OCI-LY7 (cell line): ENCODE results near the gene ASMTL. TPM values are rescaled to one million over a fixed set of nuclear protein-coding genes. Genes with fewer than 3 reads are reported as not detected.

Experiments used
- BruUV-seq: library from RNA; stranded (reverse); fragments of 400-500 nt; replicated peaks from 2 replicates; lab custom pipeline; 2021; lab: Mats Ljungman, UMichigan
- CTCF ChIA-PET: fragments of 300-600 bp; sonication (Branson Sonifier 250); formaldehyde crosslinking; loops from one replicate; lab custom pipeline; 2022; ENCODE audit warnings: antibody characterized with exemption; ENCODE audit not compliant: unreplicated experiment; lab: Charles Lee
- POLR2A ChIA-PET: fragments of 300-600 bp; sonication (Branson Sonifier 250); formaldehyde crosslinking; loops from one replicate; lab custom pipeline; 2022; ENCODE audit warnings: antibody characterized with exemption; lab: Charles Lee
- DNase-seq: peaks from one replicate; pipeline ENCODE4 v3.0.0-alpha.2; 2015; ENCODE audit warnings: low spot score
- H2AFZ ChIP-seq: fragments of 200-600 bp; sonication (generic), shearing (Covaris generic); 2 replicates; pipeline ENCODE4 v1.6.1; 2014; ENCODE audit warnings: mild to moderate bottlenecking, antibody characterized with exemption, low read length, moderate library complexity
- H3K27ac ChIP-seq: fragments of 200-600 bp; sonication (generic); 2 replicates; pipeline ENCODE4 v1.5.1; 2014; ENCODE audit warnings: mixed run types, low read depth, mild to moderate bottlenecking, moderate library complexity, low read length, inconsistent platforms; ENCODE audit not compliant: poor library complexity, severe bottlenecking
- H3K36me3 ChIP-seq: fragments of 200-600 bp; sonication (generic); 2 replicates; pipeline ENCODE4 v1.6.1; 2014; ENCODE audit warnings: mild to moderate bottlenecking, antibody characterized with exemption, low read length, moderate library complexity, mixed read lengths; ENCODE audit not compliant: insufficient read depth
- H3K4me1 ChIP-seq: fragments of 200-600 bp; sonication (generic); 2 replicates; pipeline ENCODE4 v1.5.1; 2014; ENCODE audit warnings: mild to moderate bottlenecking, low read length; ENCODE audit not compliant: insufficient read depth, poor library complexity, severe bottlenecking
- H3K4me2 ChIP-seq: fragments of 200-600 bp; sonication (generic); 2 replicates; pipeline ENCODE4 v1.6.1; 2014; ENCODE audit warnings: mild to moderate bottlenecking, low read length
- H3K4me3 ChIP-seq: fragments of 200-600 bp; sonication (generic); 2 replicates; pipeline ENCODE4 v1.5.1; 2014; ENCODE audit warnings: mild to moderate bottlenecking, low read depth, low read length; ENCODE audit not compliant: poor library complexity, severe bottlenecking
- H3K79me2 ChIP-seq: fragments of 200-600 bp; sonication (generic); 2 replicates; pipeline ENCODE4 v1.6.1; 2016; ENCODE audit warnings: low read depth, mild to moderate bottlenecking, low read length, moderate library complexity, mixed read lengths; ENCODE audit not compliant: insufficient read depth
- H3K9me2 ChIP-seq: fragments of 200-600 bp; sonication (generic); 2 replicates; pipeline ENCODE4 v1.6.1; 2016; ENCODE audit warnings: mild to moderate bottlenecking, low read length, mixed read lengths; ENCODE audit not compliant: insufficient read depth
- H3K9me3 ChIP-seq: fragments of 200-600 bp; sonication (generic); 2 replicates; pipeline ENCODE4 v1.6.1; 2014; ENCODE audit warnings: mild to moderate bottlenecking, mixed run types, low read length, mixed read lengths
- H4K20me1 ChIP-seq: fragments of 200-600 bp; sonication (generic); 2 replicates; pipeline ENCODE4 v1.6.1; 2014; ENCODE audit warnings: mild to moderate bottlenecking, antibody characterized with exemption, low read length, moderate library complexity, mixed read lengths; ENCODE audit not compliant: insufficient read depth
- EZH2phosphoT487 ChIP-seq: fragments of 200-600 bp; sonication (generic); IDR thresholded peaks from 2 replicates; pipeline ENCODE4 v1.6.1; 2018; ENCODE audit warnings: low read depth, borderline replicate concordance, mild to moderate bottlenecking, mixed run types, antibody characterized with exemption, low read length, moderate library complexity, mixed read lengths
- intact Hi-C: fragments of 100-400 bp; cut with micrococcal nuclease; formaldehyde crosslinking; loops from one replicate; pipeline ENCODE4 v1.10.0; 2022; ENCODE audit not compliant: unreplicated experiment
- total RNA-seq, 2 experiments: library from RNA; depleted of rRNA in 1 of 2; stranded (reverse); fragments of >200 nt in 1 of 2; shearing (Covaris generic) in 1 of 2; gene quantifications; 2 replicates each; pipeline ENCODE4 v1.2.3, GENCODE V29; 2014 to 2022
- TF ChIP-seq, protein P1 (sequence below): fragments of 200-600 bp; sonication (generic); conservative IDR thresholded peaks from 2 replicates; pipeline ENCODE4 v1.5.1; 2014; ENCODE audit warnings: mild to moderate bottlenecking, antibody characterized with exemption, low read length, moderate library complexity, mixed read lengths

ASMTL gene
- total RNA-seq, 2 experiments from 2014 or later: 17.2 to 37.0 TPM

DNA sequence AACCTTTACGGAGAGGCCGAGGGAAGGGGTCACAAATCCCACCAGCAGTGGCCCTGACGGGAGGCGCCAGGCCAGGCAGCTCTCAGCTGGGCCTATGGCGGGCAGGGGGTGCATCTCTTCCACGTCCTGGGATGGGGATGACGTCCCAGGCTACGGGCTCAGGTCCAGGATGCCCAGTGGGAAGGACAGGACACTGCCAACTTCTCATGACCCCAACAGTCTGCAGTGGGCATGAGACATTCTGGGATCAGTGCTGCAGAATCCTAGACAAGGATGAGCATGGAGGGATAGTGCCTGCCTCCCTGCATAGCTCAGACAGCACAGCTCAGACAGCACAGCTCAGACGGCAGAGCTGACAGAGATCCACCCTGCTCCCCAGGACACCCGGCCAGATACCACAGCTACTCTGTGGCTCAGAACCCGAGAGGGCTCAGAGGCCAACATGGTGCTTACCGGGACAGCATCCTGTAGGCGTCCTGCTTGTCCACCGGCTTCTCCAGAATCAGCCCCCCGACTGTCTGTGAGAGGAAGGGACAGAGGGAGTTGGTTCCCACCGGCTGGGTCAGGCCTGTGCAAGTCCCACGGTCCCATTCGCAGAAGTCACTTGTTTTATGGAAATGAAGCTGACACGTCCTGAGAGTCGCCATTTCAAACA is 17.3 kb downstream of the ASMTL start:
- no peaks in the 10 kb centered on the region for H3K9me2 ChIP-seq
- intact Hi-C loops: no loop called here
- ChIA-PET POLR2A (no interaction called here), CTCF (no interaction called here)
- no peaks in the 10 kb centered on the region for H3K4me1 ChIP-seq
- TF ChIP-seq EZH2phosphoT487: no peak
- TF ChIP-seq, protein P1, sequence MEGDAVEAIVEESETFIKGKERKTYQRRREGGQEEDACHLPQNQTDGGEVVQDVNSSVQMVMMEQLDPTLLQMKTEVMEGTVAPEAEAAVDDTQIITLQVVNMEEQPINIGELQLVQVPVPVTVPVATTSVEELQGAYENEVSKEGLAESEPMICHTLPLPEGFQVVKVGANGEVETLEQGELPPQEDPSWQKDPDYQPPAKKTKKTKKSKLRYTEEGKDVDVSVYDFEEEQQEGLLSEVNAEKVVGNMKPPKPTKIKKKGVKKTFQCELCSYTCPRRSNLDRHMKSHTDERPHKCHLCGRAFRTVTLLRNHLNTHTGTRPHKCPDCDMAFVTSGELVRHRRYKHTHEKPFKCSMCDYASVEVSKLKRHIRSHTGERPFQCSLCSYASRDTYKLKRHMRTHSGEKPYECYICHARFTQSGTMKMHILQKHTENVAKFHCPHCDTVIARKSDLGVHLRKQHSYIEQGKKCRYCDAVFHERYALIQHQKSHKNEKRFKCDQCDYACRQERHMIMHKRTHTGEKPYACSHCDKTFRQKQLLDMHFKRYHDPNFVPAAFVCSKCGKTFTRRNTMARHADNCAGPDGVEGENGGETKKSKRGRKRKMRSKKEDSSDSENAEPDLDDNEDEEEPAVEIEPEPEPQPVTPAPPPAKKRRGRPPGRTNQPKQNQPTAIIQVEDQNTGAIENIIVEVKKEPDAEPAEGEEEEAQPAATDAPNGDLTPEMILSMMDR: no peak
- H3K36me3 ChIP-seq: peaks cover 63% of the 10 kb centered on the region
- no peaks in the 10 kb centered on the region for H3K79me2 ChIP-seq
- DNase-seq: no peak
- no peaks in the 10 kb centered on the region for H4K20me1 ChIP-seq
- H3K4me3 ChIP-seq: no peak overlapping the region
- H3K4me2 ChIP-seq: no peak overlapping the region
- no peak overlapping the region for H3K27ac ChIP-seq
- H2AFZ ChIP-seq: no peak overlapping the region
- BruUV-seq: no TSS peak
- H3K9me3 ChIP-seq: no peaks in the 10 kb centered on the region

DNA sequence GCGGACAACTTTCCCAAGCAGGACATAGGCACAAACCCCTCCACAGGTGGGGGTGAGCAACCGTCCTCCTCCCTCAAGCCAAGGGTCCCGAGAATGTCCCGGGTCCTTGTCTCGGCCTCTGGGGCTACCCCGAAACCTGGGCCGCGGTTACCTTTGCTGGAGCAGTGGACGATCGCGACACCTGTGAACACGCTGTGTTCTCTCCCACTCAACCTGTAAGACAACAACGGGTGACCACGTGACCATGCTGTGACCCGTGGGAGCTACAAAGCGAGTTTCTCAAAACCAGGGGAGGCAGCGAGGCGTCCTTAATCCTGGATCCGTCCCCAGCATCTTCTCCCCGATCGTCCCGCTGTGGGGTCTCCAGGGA is 17.9 kb downstream of the ASMTL start:
- no peaks in the 10 kb centered on the region for H3K9me3 ChIP-seq
- ChIA-PET CTCF (no interaction called here), POLR2A (no interaction called here)
- H3K4me1 ChIP-seq: no peaks in the 10 kb centered on the region
- no peak for DNase-seq
- TF ChIP-seq EZH2phosphoT487: no peak
- TF ChIP-seq, protein P1: no peak
- no peak overlapping the region for H3K4me3 ChIP-seq
- H2AFZ ChIP-seq: no peak overlapping the region
- peaks cover 62% of the 10 kb centered on the region for H3K36me3 ChIP-seq
- no peaks in the 10 kb centered on the region for H3K79me2 ChIP-seq
- BruUV-seq: no TSS peak
- intact Hi-C loops: no loop called here
- no peak overlapping the region for H3K4me2 ChIP-seq
- no peaks in the 10 kb centered on the region for H3K9me2 ChIP-seq
- H4K20me1 ChIP-seq: no peaks in the 10 kb centered on the region
- no peak overlapping the region for H3K27ac ChIP-seq

DNA sequence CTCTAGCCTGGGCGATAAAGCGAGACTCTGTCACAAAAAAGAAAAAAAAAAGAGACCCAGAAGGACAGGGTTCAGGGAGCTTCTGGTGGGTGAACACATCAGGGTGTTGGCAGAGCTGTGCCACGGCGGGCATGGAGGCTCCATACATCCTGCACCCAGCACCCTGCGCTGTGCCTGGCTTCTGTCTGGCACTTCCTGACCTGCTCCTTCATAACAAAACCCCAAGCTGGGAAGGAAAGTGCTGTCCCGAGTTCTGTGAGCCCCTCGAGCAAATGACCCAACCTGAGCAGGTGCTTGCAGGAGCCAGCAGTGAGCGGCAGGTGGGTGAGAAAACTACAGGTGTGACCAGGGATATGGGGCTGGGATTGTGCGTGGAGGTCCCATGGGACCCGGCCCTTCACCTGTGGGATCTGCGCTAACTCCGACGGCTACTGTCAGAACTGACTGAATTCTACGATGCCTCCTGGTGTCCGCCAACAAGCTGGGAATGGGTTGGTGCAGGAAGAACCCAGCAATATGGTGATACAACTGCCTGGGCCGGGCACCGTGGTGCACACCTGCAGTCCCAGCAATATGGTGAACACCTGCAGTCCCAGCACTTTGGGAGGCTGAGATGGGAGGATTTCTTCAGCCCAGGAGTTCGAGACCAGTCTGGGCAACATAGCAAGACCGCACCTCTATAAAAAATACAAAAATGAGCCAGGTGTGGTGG is 18.9 kb downstream of the ASMTL start:
- Histone ChIP-seq H3K79me2 (no peaks in the 10 kb centered on the region), H3K4me3 (no peak overlapping the region), H3K27ac (no peak overlapping the region), H3K9me3 (no peaks in the 10 kb centered on the region), H3K4me2 (no peak overlapping the region), H3K4me1 (no peaks in the 10 kb centered on the region), H3K36me3 (peaks cover 55% of the 10 kb centered on the region), H4K20me1 (no peaks in the 10 kb centered on the region), H2AFZ (no peak overlapping the region), H3K9me2 (no peaks in the 10 kb centered on the region)
- TF ChIP-seq, protein P1: no peak
- intact Hi-C loops: no loop called here
- ChIA-PET CTCF (no interaction called here), POLR2A (no interaction called here)
- no TSS peak for BruUV-seq
- DNase-seq: no peak
